GM21447 (cell line): ENCODE results near the gene MAP2K2.
"Not testable (repeated sequence)": the region's sequence is repeated elsewhere in the genome, so short reads cannot be mapped to it uniquely, and the experiment has no call there.

Experiments
- ATAC-seq: cut with Tn5 transposase; IDR thresholded peaks from one replicate; pipeline ENCODE4 v1.9.1; 2021; ENCODE audit not compliant: unreplicated experiment

The MAP2K2 gene

GRCh38 chr19:4123615-4124568 is at the start of gene MAP2K2:
Gene MAP2K2, minus strand, starts transcription at chr19:4124122. Its CDS starts 247 bp downstream, at chr19:4123875.
- ATAC-seq: peak; percentile 72

- no peak for ATAC-seq
Measured at GRCh38 chr19:4172861-4173473, 49.0 kb upstream of the MAP2K2 start.

GRCh38 chr19:4171676-4172075 is 47.8 kb upstream of the MAP2K2 start:
- no peak for ATAC-seq

- ATAC-seq: no peak
Measured at GRCh38 chr19:4164262-4164661, 40.3 kb upstream of the MAP2K2 start.

- no peak for ATAC-seq
Measured at GRCh38 chr19:4161415-4162077, 37.6 kb upstream of the MAP2K2 start.

GRCh38 chr19:4157971-4158370 is 34.0 kb upstream of the MAP2K2 start:
- not testable (repeated sequence) for ATAC-seq

GRCh38 chr19:4157164-4157563 is 33.2 kb upstream of the MAP2K2 start:
- ATAC-seq: no peak

GRCh38 chr19:4154571-4155312 is 30.8 kb upstream of the MAP2K2 start:
- ATAC-seq: no peak

GRCh38 chr19:4152241-4152998 is 28.5 kb upstream of the MAP2K2 start:
- no peak for ATAC-seq

GRCh38 chr19:4151623-4152022 is 27.7 kb upstream of the MAP2K2 start:
- no peak for ATAC-seq

- ATAC-seq: no peak
Measured at GRCh38 chr19:4149518-4150288, 25.8 kb upstream of the MAP2K2 start.

GRCh38 chr19:4144666-4145249 is 20.8 kb upstream of the MAP2K2 start:
- no peak for ATAC-seq

GRCh38 chr19:4142916-4143315 is 19.0 kb upstream of the MAP2K2 start:
- ATAC-seq: not testable (repeated sequence)

GRCh38 chr19:4140237-4140711 is 16.4 kb upstream of the MAP2K2 start:
- no peak for ATAC-seq

- ATAC-seq: no peak
Measured at GRCh38 chr19:4139614-4140236, 15.8 kb upstream of the MAP2K2 start.

- no peak for ATAC-seq
Measured at GRCh38 chr19:4138445-4138844, 14.5 kb upstream of the MAP2K2 start.

- no peak for ATAC-seq
Measured at GRCh38 chr19:4136680-4137088, 12.8 kb upstream of the MAP2K2 start.

- ATAC-seq: not testable (repeated sequence)
Measured at GRCh38 chr19:4135386-4135785, 11.5 kb upstream of the MAP2K2 start.
